Calu3 (cell line): ENCODE measurements around the gene PTPRG. TPM values are rescaled to one million over a fixed set of nuclear protein-coding genes. Genes with fewer than 3 reads are reported as not detected.

ENCODE experiments used
- BruUV-seq: library from RNA; stranded (reverse); fragments of 400-500 nt; replicated peaks from 2 replicates; lab custom pipeline; 2021; lab: Mats Ljungman, UMichigan
- CTCF ChIA-PET: fragments of 300-600 bp; sonication (Branson Sonifier 250); formaldehyde crosslinking; loops from one replicate; lab custom pipeline; 2022; ENCODE audit warnings: antibody characterized with exemption; lab: Charles Lee
- DNase-seq: peaks from one replicate; pipeline ENCODE4 v3.0.0; 2022
- H3K27ac Mint-ChIP-seq: one replicate; pipeline ENCODE4 v1.8.0; 2022; ENCODE audit warnings: mixed read lengths; ENCODE audit not compliant: unreplicated experiment
- H3K27me3 Mint-ChIP-seq: one replicate; pipeline ENCODE4 v1.8.0; 2022; ENCODE audit warnings: mixed read lengths; ENCODE audit not compliant: unreplicated experiment
- H3K36me3 Mint-ChIP-seq: one replicate; pipeline ENCODE4 v1.8.0; 2022; ENCODE audit warnings: mild to moderate bottlenecking, moderate library complexity, mixed read lengths; ENCODE audit not compliant: insufficient read depth, unreplicated experiment
- H3K4me1 Mint-ChIP-seq: one replicate; pipeline ENCODE4 v1.8.0; 2022; ENCODE audit warnings: mild to moderate bottlenecking, low read depth, mixed read lengths; ENCODE audit not compliant: unreplicated experiment
- H3K4me3 Mint-ChIP-seq: one replicate; pipeline ENCODE4 v1.8.0; 2022; ENCODE audit warnings: mild to moderate bottlenecking, low read depth, moderate library complexity, mixed read lengths; ENCODE audit not compliant: unreplicated experiment
- H3K9me3 Mint-ChIP-seq: one replicate; pipeline ENCODE4 v1.8.0; 2022; ENCODE audit warnings: low read depth, mixed read lengths; ENCODE audit not compliant: unreplicated experiment
- intact Hi-C: fragments of 100-400 bp; cut with micrococcal nuclease; formaldehyde crosslinking; loops from one replicate; pipeline ENCODE4 v1.10.0; 2022; ENCODE audit not compliant: unreplicated experiment
- total RNA-seq: library from RNA; stranded (reverse); gene quantifications from 2 replicates; pipeline ENCODE4 v1.2.3, GENCODE V29; 2022
- TF ChIP-seq, protein P1 (sequence below): fragments of 200-600 bp; IDR thresholded peaks from one replicate; pipeline ENCODE4 v1.8.0; 2022; ENCODE audit warnings: antibody characterized with exemption; ENCODE audit not compliant: unreplicated experiment

PTPRG gene
- total RNA-seq, 1 experiment from 2014 or later, result 0.35 TPM

- intact Hi-C loops, result no loop called here
- H3K4me1 Mint-ChIP-seq, result no peaks in the 10 kb centered on the region
- no peak overlapping the region for H3K27ac Mint-ChIP-seq
- no peaks in the 10 kb centered on the region for H3K9me3 Mint-ChIP-seq
- TF ChIP-seq, protein P1, sequence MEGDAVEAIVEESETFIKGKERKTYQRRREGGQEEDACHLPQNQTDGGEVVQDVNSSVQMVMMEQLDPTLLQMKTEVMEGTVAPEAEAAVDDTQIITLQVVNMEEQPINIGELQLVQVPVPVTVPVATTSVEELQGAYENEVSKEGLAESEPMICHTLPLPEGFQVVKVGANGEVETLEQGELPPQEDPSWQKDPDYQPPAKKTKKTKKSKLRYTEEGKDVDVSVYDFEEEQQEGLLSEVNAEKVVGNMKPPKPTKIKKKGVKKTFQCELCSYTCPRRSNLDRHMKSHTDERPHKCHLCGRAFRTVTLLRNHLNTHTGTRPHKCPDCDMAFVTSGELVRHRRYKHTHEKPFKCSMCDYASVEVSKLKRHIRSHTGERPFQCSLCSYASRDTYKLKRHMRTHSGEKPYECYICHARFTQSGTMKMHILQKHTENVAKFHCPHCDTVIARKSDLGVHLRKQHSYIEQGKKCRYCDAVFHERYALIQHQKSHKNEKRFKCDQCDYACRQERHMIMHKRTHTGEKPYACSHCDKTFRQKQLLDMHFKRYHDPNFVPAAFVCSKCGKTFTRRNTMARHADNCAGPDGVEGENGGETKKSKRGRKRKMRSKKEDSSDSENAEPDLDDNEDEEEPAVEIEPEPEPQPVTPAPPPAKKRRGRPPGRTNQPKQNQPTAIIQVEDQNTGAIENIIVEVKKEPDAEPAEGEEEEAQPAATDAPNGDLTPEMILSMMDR, result no peak
- BruUV-seq, result no TSS peak
- H3K36me3 Mint-ChIP-seq, result peaks cover 20% of the 10 kb centered on the region
- no peak overlapping the region for H3K4me3 Mint-ChIP-seq
- no peak for DNase-seq
- H3K27me3 Mint-ChIP-seq, result peaks cover 44% of the 10 kb centered on the region
- CTCF ChIA-PET, result no interaction called here
Measured at GRCh38 chr3:61559136-61559731, 2.1 kb upstream of the PTPRG start.

GRCh38 chr3:61560517-61561373 is 626 bp upstream of the PTPRG start:
- H3K36me3 Mint-ChIP-seq, result peaks cover 20% of the 10 kb centered on the region
- H3K27me3 Mint-ChIP-seq, result peaks cover 59% of the 10 kb centered on the region
- H3K4me3 Mint-ChIP-seq, result peak overlapping the region; percentile 79
- H3K4me1 Mint-ChIP-seq, result no peaks in the 10 kb centered on the region
- intact Hi-C loops, result no loop called here
- no peak overlapping the region for H3K27ac Mint-ChIP-seq
- BruUV-seq, result no TSS peak
- TF ChIP-seq, protein P1, result no peak
- peak; percentile 36 for DNase-seq
- CTCF ChIA-PET, result interaction anchor here (0.6 kb wide), 1 partner anchor 600 kb away, joined by 6 read pairs; no protein-coding TSS in a partner anchor
- H3K9me3 Mint-ChIP-seq, result no peaks in the 10 kb centered on the region

DNA sequence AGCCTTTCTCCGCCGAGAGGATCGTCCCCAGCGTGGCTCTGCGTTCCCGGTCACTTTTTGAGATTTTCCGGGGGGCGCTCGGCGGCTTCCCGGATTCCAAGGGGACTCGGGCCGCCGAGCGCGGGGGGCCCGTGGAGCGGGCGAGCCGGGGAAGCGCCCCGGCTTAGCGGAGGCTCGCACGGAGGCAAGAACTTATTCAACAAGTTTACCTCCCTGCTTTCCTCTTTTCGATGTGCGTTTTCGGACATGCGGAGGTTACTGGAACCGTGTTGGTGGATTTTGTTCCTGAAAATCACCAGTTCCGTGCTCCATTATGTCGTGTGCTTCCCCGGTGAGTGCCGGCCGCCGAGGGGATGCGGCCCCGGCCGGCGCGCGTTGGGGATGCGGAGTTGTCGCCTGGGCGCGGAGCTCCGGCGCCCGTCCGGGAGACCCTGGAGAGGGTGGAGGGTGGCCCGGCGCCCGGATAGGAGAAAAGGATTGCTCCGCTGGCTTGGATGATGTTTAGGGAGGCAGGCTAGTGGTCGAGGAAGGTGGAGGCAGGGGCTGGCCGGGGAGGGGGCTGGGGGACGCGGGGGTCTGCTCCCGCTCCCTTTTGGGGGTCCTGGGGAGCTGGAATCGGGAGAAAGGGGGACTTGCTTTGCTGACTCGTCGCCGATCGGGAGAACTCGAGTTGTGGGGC is 810 bp downstream of the PTPRG start:
- H3K4me1 Mint-ChIP-seq, result no peaks in the 10 kb centered on the region
- TF ChIP-seq, protein P1, result no peak
- no TSS peak for BruUV-seq
- intact Hi-C loops, result no loop called here
- CTCF ChIA-PET, result interaction anchor here (0.7 kb wide), 2 partner anchors 73 to 851 kb away, joined by 4 to 5 read pairs; no protein-coding TSS in a partner anchor
- no peaks in the 10 kb centered on the region for H3K9me3 Mint-ChIP-seq
- DNase-seq, result no peak
- H3K36me3 Mint-ChIP-seq, result peaks cover 20% of the 10 kb centered on the region
- no peak overlapping the region for H3K27ac Mint-ChIP-seq
- peaks cover 61% of the 10 kb centered on the region for H3K27me3 Mint-ChIP-seq
- H3K4me3 Mint-ChIP-seq, result peak overlapping the region; percentile 79

DNA sequence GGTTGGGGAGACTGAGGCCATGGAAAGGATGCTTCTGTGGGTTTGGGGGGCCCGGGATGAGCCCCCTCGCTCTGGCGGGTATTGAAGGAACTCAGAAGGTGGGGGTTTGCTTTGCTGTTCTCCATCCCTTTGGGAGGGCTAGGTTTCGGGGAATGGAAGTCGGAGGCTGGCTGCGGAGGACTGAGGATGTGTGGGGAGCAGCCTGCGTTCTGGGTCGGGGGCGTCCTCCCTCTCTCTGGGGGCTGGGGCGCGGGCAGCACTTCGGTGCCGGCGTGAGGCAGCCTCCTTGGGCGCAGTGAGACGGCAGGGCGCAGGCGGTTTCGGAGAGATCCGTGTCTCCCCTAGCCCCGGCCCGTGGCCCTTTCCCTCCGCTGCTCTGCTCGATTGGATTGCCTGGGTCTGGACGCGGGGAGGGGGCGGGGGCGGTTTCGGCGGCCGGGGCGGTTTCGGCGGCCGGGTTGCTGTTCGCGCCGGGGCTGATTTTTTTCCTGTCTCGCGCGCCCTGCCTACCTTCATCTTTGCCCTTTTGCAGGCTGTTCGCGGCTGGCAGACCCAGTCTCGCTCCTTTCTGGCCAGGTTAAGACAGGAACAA is 1.4 kb downstream of the PTPRG start:
- Mint-ChIP-seq H3K27me3 (peaks cover 61% of the 10 kb centered on the region), H3K27ac (no peak overlapping the region), H3K36me3 (peaks cover 20% of the 10 kb centered on the region), H3K9me3 (no peaks in the 10 kb centered on the region), H3K4me1 (no peaks in the 10 kb centered on the region), H3K4me3 (peak overlapping the region; percentile 79)
- no TSS peak for BruUV-seq
- no peak for DNase-seq
- TF ChIP-seq, protein P1, result no peak
- CTCF ChIA-PET, result interaction anchor here (0.7 kb wide), 1 partner anchor 850 kb away, joined by 4 read pairs; no protein-coding TSS in a partner anchor
- intact Hi-C loops, result no loop called here
